ENCODE measurements around the gene CNOT1.
"Not testable (repeated sequence)": the region's sequence is repeated elsewhere in the genome, so short reads cannot be mapped to it uniquely, and the experiment has no call there.

CNOT1 gene

DNA sequence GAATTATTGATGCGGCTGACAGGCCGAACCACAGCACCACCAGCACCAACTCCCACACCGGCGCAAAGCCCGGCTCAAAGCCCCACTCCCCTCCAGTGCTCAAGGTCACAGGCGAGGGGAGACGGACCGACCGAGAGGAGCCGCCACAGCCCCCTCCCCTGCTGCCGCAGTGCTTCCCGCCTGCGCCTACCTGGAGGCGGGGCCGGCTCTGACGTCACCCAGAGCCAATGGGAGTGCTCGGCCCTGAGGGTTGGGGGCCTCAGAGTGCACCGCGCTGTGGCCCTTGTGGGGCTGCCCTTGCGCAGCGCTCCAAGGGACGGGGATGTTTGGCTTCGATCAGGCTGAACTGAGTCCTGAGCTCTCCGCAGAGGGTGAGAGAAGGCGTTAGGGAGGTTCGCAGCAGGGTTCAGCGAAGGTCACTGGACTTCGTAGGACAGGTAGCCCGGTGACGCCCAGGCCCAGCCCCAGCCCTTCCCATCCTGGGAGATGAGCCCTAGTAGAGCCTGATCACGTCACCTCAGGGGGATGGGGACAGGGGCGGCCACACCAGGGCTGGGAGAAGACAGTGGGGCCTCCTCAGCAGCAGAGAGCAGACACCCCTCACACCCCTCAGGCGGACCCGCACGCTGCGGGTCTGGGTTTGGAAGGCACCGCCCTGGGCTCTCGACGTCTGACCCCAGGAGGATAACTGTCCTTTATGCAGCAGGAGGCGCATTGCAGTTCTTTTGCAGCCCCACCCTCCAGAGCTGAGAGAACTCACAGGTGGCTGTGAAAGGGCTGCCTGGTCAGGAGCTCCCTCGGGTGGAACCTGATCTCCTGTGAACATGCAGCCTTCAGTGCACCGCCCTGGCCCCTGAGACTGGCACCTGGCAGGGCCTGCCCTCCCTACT, 128.1 kb downstream of the CNOT1 start:
- peak; percentile 45 for DNase-seq

DNA sequence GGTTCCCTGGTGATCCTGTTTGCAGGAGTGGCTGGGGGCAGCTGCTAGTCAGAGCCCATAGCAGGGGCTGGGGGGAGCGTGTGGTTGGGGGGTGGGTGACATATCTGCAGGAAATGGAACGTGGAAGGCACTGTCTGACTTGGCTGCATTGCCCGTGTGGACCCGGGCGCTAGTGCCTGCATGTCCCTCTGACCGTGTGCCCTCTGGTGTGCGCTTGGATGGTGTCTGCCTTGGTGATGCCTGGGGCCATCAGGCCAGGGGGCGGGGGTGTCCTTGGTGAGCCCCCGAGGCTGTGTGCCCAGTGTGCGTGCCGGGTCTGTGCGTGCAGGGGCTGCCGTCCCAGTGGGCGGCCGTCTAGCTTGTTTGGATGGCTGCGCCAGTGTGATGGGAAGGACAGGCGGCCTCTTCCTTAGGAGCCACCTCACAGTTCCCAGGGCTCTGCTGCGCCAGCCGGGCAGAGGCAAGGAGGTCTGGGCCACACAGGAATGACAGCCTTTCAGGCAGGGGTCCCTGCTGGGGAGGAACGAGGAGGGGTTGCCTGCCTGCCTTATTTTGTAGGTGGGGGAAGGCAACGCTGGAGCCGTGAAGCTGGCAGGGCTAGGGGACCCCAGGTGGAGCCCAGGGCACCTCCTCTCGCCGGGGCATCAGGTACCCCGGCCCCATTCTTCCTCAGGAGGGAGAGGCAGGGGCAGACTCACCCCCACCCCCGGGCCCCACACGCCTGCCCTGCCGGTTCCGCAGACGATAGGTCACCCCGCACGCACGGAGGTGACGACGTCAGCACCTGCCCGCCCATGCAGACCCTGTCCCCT, 129.0 kb downstream of the CNOT1 start:
- DNase-seq: peak; percentile 35

DNA sequence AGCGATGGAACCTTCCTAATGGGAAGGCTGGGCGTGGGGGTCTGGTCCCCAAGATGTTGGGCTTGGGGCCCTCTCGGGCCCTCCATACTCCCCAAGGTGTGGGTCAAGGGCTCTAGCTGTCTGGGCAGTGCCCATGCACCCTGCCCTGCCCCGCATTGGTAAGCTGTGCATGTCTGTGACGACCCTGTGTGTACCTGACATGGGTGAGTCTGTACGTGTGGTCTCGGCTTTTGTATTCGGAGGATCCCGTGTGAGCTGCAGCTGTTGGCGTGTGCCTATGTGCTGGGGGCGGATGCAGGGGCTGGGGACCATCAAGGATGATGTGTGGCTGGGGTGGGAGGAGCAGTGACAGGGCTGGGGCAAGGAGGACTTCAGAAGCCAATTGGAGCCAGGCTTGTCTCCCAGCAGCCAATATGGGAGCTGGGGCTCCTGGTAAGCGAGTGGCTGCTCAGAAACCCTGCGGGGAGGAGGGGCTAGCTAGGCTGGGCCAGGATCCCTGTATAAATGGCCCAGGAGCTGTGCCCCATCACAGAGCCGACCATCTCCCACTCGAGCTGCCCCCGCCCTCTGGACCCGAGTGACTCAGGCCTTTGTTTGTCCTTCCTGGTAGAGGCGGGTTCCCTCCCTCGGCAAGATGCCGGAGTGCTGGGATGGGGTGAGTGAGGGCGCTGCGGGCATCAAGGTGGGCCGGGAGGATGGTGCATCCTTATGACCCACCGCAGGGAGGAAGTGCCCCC, 129.8 kb downstream of the CNOT1 start, which contains the start of gene NDRG4:
TSS of gene NDRG4 (plus strand) at position 529 of the 737 bp plus-strand sequence. CDS start at position 635, 106 bp downstream.
- peak; percentile 68 for DNase-seq

DNA sequence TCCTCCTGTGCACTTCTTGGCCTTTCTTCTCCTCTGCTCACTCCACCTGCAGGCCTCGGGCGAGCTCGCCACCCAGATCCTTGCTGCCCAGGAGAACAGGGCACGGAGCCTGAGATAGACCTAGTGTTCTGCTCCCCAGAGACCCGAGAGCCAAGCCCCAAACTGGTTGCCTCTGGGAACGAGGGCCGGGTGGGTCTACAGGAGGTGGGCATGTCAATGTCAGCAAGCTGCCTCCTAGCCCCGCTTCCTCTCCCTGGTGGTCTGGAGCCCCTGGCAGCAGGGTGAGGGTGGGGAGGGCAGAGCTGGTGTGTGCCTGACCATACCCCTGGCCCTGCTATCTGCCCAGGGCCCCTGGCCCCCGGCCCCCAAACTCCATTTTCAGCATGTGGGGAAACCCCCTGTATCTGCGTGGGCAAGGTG, 130.5 kb downstream of the CNOT1 start:
- no peak for DNase-seq

DNA sequence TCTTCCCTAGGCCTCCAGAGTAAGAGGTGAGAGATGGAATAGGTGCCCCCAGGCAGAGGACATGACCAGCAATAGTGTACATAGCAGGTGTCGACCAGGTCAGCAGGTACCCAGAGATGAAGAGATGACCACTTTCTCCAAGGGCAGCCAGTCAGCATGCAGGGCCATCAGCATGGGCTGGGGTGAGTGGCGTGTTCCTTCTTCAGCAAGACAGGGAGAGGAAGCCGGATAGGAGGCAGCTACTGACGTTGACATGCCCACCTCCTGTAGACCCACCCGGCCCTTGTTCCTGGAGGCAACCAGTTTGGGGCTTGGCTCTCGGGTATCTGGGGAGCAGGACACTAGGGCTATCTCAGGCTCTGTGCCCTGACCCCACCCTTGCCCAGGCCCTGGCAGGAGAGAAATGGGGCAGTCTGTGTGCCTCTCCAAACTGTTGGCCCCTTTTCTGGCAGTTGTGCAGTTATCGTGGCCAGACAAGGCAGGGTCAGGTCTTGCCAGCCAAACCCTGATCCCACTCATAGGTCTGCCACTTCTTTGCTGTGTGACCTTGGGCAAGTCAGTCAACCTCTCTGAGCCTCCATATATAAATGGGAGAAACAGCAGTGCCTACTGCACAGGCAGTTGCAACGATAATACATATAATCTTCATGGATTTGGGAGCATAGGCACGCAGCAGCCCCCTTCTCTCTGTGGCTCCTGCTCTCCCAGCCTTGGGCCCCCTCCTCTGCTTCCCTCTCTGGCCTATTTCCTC, 131.1 kb downstream of the CNOT1 start:
- DNase-seq: no peak

DNA sequence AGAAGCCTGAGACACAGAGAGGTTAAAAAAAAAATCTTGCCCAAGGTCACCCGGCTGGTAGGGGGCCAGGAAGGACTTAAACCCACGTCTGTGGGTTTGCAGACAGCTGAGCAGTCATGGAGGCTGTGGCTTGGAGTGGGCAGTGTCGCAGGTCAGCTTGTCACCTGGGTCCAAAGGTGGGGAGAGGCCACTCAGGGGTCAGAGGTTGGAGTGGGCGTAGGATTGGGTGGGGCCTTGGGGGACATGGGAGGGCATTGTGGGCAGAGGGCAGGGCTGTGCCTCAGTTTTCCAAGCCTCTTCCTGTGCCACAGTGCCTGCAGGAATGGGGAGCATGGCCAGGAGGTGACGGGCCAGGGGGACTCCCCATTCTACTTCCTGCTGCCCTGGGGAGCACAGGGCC, 131.7 kb downstream of the CNOT1 start:
- DNase-seq: no peak

DNA sequence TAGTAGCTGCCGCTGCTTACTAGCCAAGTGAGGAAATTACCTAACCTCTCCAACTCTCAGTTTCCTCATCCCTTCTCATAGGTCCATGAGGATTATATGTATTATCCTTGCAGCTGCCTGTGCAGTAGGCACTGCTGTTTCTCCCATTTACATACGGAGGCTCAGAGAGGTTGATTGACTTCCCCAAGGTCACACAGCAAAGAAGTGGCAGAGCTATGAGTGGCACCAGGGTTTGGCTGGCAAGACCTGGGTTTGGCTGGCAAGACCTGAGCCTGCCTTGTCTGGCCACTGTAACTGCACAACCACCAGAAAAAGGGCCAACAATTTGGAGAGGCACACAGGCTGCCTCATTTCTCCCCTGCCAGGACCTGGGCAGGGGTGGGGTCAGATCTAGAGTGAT, 132.2 kb downstream of the CNOT1 start:
- DNase-seq: no peak

DNA sequence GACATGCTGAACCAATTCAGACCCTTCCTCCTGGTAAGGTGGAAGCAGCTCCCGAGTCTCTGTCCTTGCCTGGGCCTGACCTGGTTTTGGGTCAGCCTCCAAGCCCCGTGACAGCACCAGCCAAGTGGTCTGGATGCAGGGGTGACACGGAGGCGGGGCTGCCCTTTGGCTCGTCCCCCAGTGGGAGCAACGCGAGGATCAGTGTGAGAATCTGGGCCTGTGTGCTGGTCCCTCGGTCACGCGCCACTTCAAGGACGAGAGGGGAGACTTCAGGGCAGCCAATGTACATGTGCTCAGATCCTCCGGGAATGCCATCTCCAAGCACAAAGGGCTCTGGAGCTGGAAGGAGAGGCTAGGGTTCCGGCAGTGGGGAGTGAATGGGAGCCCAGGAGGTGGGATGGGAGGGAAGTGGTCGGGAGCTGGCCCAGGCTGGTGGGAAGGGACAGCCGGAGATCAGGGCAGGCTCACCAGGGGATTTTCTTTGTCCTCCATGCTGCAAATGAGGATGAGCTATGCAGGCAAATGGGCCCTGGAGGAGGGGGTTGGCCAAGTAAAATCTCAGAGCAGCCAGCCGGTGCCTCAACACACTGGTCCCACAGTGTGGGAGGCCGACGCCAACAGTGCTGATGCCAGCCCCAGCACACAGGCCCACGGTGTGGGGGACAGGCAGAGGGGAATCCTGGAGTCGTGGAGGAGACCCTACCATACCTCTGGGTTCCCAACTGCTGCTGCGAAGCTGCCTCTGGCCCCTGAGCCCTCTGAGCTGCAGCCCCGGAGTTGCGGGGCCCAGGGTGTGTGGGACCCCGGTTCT, 133.9 kb downstream of the CNOT1 start:
- DNase-seq: no peak

DNA sequence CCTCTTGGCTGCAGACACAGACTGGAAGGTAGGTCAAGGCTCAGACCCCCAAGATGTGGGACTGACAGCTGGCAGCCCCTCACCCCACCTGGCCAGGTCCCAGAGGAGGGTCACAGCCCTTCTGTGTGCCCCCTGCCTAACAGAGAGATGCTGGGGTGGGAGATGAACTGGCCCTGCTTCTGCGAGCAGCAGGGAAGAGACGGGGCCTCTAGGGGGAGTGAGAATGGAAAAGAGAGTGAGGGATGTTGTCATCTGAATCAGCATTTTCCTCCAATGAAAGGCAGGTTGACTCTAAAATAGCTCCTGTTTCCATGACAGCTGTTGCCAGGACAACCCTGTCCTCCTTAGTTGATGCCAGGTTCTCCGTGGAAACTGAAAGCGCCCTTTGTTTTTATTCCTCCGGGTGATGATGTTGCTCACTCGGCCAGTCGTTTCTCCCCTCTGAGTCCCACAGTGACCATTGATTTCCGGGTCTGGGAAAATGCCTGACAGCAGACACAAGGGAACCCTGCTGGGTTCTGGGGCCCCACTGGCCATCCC, 134.6 kb downstream of the CNOT1 start:
- peak; percentile 60 for DNase-seq

DNA sequence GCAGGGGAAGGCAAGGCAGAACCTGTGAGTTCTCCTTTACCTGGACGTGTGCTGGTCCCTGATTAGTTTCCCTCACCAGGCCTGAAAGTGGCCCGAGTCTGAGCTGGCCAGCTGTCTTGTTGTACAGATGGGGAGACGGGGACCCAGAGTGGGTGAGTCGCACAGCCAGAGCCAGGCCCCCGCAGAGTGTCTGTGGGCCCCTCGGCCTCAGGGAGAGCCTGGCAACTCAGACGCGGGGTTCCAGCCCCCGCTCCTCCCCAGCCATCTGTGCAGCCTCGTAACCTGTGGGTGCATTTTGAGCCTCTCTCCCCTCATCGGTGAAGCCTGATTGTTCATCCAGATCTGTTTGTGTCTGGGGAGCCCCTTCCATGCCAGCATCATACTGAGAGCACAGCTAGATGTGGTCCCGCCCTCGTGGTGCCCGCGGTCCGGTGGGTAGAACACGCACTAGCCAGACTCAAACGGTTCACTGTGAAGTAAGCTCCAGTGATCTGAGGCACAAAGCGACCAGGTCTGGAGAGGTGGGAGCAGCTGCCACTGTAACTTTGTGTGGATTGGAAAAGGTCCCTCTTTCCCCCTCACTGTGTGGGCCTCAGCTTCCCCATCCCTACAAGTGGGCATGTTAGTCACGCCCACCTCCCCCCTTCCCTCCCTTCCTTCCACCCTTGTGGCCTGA, 135.7 kb downstream of the CNOT1 start:
- no peak for DNase-seq

DNA sequence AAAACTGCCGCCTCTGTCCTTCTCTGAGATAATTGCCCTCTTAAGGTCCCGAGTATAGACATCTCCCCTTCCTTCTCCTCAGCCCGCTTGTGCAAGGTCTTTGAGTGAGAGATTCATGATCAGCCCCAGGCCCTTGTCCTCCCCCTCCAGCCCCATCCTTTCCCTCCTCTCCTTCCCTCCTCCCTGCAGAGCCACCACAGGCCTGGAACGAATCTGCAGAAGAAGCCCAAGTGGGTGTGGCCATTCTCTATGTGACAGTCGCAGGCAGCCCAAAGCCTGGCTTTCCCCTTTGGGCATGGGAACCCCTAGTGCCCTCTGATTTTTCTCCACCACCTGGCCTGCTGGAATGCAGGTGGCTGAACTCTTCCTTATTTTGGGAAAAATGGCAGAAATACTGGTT, 136.9 kb downstream of the CNOT1 start:
- no peak for DNase-seq

DNA sequence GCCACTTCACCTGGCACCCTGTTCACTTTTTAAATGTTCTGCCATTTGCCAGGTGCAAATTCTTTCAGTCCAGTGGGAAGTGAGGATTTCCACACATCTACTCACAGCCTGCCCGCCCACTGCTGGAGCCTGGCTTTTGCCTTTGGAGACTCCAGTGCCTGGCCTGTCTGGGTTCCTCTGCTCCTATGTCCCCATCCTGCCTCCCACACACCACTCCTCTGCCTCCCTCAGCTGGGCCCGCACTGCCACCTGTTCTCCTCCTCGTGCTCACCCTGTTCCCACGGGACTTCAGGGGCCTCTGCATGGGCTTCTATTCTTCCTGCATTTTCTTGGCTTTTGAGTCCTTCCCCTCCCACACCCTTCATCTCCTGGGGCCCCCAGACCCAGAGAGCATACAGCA, 137.6 kb downstream of the CNOT1 start:
- no peak for DNase-seq

DNA sequence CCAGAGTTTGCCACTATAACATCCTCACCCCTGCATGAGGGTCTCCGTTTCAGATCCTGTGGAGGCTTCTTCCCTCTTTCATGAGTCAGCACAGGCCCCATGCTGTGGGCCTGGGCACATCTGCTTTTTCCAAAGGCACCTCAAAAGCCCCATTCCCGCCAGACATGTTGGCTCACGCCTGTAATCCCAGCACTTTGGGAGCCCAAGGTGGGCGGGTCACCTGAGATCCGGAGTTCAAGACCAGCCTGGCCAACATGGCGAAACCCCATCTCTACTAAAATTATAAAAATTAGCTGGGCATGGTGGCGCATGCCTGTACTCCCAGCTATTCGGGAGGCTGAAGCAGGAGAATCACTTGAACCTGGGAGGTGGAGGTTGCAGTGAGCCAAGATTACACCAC, 139.1 kb downstream of the CNOT1 start:
- not testable (repeated sequence) for DNase-seq

DNA sequence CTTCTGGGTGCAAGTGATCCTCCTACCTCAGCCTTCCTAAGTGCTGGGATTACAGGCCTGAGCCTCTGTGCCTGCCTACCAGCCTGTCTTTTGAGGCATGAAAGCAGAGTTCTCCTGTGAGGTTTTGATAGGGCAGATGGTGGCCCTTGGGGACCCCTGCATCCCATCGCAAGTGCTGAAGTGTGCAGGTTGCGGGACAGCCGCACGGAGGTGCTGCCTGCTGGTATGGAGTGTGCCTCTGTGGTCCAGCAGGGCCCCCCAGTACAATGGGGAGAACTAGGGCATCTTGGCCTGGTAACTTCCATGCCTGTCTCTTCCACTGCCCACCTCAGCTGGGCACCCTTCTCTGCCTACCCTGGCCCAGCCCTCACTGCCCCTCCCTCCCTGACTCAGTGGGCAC, 139.6 kb downstream of the CNOT1 start:
- DNase-seq: no peak

DNA sequence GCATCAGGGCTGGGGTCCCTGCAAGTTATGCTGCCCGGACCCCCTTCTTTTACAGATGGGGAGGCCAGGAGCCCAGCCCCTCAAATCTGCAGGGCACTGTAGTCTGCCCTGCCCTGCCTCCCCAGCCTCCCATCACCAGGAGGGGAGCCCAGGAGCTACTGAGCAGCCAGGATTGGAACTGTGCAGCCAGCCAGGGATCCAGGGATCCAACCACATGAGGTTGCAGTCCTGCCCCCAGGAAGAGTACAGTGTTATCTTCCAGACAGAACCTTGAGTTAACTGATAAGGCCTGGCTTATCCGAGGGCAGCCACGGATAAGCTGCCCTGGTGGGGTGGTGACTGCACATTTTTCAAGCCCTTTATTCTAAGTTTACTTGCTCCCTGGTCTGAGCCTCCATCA, 141.1 kb downstream of the CNOT1 start:
- no peak for DNase-seq

DNA sequence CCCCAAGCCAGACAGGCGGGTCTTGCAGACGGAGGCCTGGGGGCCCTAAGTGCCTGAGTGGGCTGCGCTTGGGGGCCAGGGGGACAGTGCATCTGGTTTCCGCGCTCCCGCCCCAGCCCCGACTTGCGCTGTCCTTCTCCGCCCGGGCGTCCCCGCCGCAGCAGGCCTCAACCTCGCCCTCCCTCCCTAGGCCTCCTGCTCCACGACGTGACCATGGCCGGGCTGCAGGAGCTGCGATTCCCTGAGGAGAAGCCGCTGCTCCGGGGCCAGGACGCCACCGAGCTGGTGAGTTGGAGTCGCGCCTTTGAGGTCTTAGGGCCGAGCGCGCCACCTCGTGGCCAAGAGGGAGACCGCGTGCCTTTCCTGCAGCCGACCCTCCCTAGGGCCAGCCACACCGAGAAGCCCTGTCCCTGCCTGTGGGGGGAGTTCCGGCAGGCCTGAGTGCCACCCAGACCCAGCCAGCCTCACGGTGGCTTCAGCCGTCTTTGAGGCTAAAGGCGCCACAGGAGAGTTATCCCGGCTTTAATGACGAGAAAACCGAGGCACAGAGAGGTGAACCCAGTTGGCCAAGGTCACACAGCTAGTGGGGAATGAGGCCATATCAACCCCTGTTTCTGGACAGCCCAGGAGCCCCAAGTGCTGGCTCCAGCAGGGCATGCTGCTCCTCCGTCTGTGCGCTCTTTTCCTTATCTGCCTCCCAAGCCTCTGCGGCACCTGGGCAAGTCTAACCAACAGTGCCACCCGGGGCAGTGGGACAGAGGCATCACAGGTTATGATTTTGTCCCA, 141.9 kb downstream of the CNOT1 start:
- DNase-seq: peak; percentile 55

DNA sequence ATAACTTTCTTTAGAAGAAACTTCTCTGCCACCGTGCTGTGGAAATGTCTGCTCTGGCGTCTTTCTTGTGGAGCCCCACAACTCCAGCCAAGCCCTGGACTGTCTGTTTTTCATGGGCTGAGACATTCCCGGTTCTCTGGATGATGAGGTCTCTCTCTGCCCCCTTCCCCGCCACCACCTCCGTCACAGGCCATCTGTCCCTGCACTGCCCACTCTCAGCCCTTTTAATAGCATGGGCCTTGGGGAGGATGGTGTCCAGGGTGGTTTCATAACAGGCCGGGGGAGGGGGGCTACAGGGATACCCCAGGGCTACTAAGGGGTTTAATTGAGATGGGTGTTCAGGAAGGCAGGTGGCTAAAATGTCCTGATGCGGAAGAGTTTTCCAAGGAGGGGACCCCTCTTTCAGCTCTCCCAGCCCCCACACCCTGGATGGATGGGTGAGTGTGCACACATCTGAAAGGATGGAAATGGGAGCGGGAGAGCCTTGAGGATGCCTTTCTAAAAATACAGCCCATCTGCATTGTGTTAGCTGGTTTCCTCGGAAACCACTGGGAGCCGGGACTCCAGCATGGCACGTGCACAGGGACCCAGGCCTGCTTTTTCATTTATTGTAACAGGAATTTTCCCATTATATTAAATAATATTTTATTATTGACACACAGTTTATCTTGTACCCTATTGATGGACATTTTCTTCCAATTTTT, 144.3 kb downstream of the CNOT1 start:
- no peak for DNase-seq

DNA sequence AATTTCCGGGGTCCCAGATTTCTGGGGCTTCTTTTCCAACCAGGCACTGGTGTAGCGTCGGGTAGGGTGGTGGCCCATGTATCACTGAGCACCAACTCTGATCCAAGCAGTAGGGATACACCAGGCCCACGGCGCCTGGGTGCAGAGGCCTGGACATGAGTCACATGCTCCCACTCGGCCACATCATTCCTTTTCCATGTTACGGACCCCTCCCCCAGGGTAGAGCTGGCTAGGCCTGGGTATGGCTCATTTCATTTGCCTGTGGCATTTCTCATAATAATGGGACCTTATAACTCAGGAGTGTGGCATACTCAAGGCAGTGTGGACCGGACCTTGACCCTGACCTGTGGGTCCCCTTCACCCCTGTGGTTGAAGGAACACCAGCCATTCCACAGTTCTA, 147.7 kb downstream of the CNOT1 start:
- DNase-seq: peak; percentile 11

DNA sequence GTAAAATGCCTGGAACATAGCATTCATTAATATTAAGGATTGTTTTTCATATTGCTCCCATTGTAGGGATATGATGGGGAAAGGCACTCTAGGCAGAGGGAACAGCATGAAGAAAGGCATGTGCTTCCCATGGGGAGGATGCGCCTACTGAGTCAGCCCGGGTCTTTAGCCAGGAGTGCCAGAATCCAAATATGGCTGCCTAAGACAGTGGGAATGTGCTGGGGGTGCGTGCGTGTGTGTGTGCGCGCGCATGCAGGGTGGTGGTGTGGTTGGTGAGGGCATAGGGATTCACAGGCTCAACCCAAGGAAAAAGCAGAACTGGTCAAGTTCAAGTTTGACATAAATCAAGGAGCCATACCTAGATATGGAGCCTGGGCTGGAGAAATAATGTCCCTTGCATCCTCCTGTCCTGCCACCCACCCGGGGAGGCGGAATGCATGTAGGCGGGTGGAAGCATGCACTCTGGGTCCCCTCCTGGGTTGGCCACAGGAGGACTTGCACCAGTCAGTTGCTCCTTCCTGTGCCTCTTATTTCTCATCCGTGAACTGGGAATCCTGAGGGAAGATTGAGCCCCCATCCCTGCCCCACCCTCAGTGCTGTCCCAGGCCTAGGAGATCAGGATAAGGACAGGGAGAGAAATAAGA, 148.3 kb downstream of the CNOT1 start:
- no peak for DNase-seq

Data from CD4-positive, alpha-beta T cell treated with Interleukin-15 for 1 hour (primary cell).